GM12878 (cell line): Measurements from ENCODE around the gene SPRR5. TPM values are rescaled to one million over a fixed set of nuclear protein-coding genes. Genes with fewer than 3 reads are reported as not detected.

Source experiments
- ATAC-seq: fragments of 200-7000 bp; cut with Tn5 transposase; 3 replicates; pipeline ENCODE4 v1.9.1; 2020; ENCODE audit warnings: mild to moderate bottlenecking, moderate library complexity
- BruUV-seq: library from RNA; stranded (reverse); fragments of 400-500 nt; replicated peaks from 2 replicates; lab custom pipeline; 2021; lab: Mats Ljungman, UMichigan
- CTCF ChIA-PET: fragments of 300-600 bp; sonication (Branson Sonifier 250); formaldehyde crosslinking; extraction: SDS; loops from one replicate; lab custom pipeline; 2021; ENCODE audit warnings: inconsistent platforms; lab: Yijun Ruan, JAX
- POLR2A ChIA-PET: fragments of 350-600 bp; formaldehyde crosslinking; extraction: SDS; loops from one replicate; lab custom pipeline; 2021; ENCODE audit warnings: inconsistent platforms; lab: Charles Lee
- RAD21 ChIA-PET: fragments of 300-600 bp; sonication (Branson Sonifier 250); formaldehyde crosslinking; loops from one replicate; lab custom pipeline; 2023; ENCODE audit warnings: antibody characterized with exemption; ENCODE audit not compliant: unreplicated experiment; lab: Charles Lee
- SMC1A ChIA-PET: fragments of 300-600 bp; sonication (Branson Sonifier 250); formaldehyde crosslinking; loops from one replicate; lab custom pipeline; 2023; ENCODE audit not compliant: unreplicated experiment, uncharacterized antibody; lab: Charles Lee
- DNase-seq: peaks from one replicate; pipeline ENCODE4 v3.0.0-alpha.2; 2011; ENCODE audit warnings: low read depth, low spot score
- FAIRE-seq: peaks from 3 replicates; lab custom pipeline; 2011; peaks lifted over from hg19 to GRCh38; lab: Jason Lieb, UNC
- H2AFZ ChIP-seq: 2 replicates; pipeline ENCODE4 v1.6.0; 2011; ENCODE audit warnings: low read depth, low read length, control low read depth; ENCODE audit not compliant: control insufficient read depth
- H3K27ac ChIP-seq: 2 replicates; pipeline ENCODE4 v1.5.1; 2011; ENCODE audit warnings: control low read depth; ENCODE audit not compliant: control insufficient read depth, insufficient read depth
- H3K27me3 ChIP-seq, 2 experiments: replicated peaks in 1 of 2; 2 replicates each; pipeline versions ENCODE4 v1.6.0 to v1.6.1; 2011; ENCODE audit warnings: low read length in 1 of 2; ENCODE audit not compliant: control insufficient read depth in 2 of 2, insufficient read depth in 2 of 2
- H3K36me3 ChIP-seq, 2 experiments: 2 replicates each; pipeline ENCODE4 v1.5.1; 2011; ENCODE audit warnings: low read length in 1 of 2; ENCODE audit not compliant: control insufficient read depth in 2 of 2, insufficient read depth in 2 of 2
- H3K4me1 ChIP-seq: 2 replicates; pipeline ENCODE4 v1.6.1; 2011; ENCODE audit warnings: mild to moderate bottlenecking, low read length, moderate library complexity, mixed read lengths; ENCODE audit not compliant: control insufficient read depth, insufficient read depth
- H3K4me2 ChIP-seq: 2 replicates; pipeline ENCODE4 v1.6.0; 2011; ENCODE audit warnings: control low read depth; ENCODE audit not compliant: control insufficient read depth, insufficient read depth
- H3K4me3 ChIP-seq: fragments of 200-600 bp; sonication (generic); 2 replicates; pipeline ENCODE4 v1.5.1; 2016
- H3K79me2 ChIP-seq: 2 replicates; pipeline ENCODE4 v1.6.0; 2011; ENCODE audit warnings: low read length; ENCODE audit not compliant: control insufficient read depth, insufficient read depth
- H3K9ac ChIP-seq: 2 replicates; pipeline ENCODE4 v1.8.0; 2011; ENCODE audit warnings: low read length, control low read depth, mixed read lengths; ENCODE audit not compliant: control insufficient read depth, insufficient read depth
- H3K9me3 ChIP-seq: replicated peaks from 3 replicates; pipeline ENCODE4 v1.5.1; 2011; ENCODE audit warnings: mild to moderate bottlenecking, low read length; ENCODE audit not compliant: control insufficient read depth, insufficient read depth
- H4K20me1 ChIP-seq: 2 replicates; pipeline ENCODE4 v1.6.0; 2011; ENCODE audit not compliant: control insufficient read depth, insufficient read depth
- BACH1 ChIP-seq: fragments of 450-650 bp; IDR thresholded peaks from 2 replicates; pipeline ENCODE4 v1.6.1; 2017; ENCODE audit warnings: mild to moderate bottlenecking, borderline replicate concordance
- BHLHE40 ChIP-seq, 2 experiments: fragments of 450-650 bp in 1 of 2; IDR thresholded peaks; 2 replicates each; pipeline ENCODE4 v1.6.1; 2011 to 2017; ENCODE audit warnings: low read depth in 2 of 2, borderline replicate concordance in 1 of 2, improper control_type of control experiment in 1 of 2, low read length in 1 of 2, mild to moderate bottlenecking in 1 of 2
- CHD4 ChIP-seq: fragments of 200-600 bp; sonication (generic); IDR thresholded peaks from 2 replicates; pipeline ENCODE4 v1.6.1; 2016; ENCODE audit warnings: mild to moderate bottlenecking
- GABPA ChIP-seq: IDR thresholded peaks from 2 replicates; pipeline ENCODE4 v1.6.1; 2014; ENCODE audit warnings: antibody characterized with exemption, low read depth, mild to moderate bottlenecking, inconsistent platforms
- MYC ChIP-seq: IDR thresholded peaks from 2 replicates; pipeline ENCODE4 v1.6.1; 2011; ENCODE audit warnings: mild to moderate bottlenecking, low read length, moderate library complexity, inconsistent platforms; ENCODE audit not compliant: insufficient read depth, insufficient replicate concordance, insufficient read length, severe bottlenecking
- NFIC ChIP-seq: IDR thresholded peaks from 2 replicates; pipeline ENCODE4 v1.6.1; 2012; ENCODE audit warnings: low read depth, mild to moderate bottlenecking, inconsistent platforms, low read length, moderate library complexity
- NRF1 ChIP-seq: conservative IDR thresholded peaks from 2 replicates; pipeline ENCODE4 v1.6.1; 2011; ENCODE audit warnings: mild to moderate bottlenecking, low read depth, low read length, improper control_type of control experiment
- STAT3 ChIP-seq: IDR thresholded peaks from 2 replicates; pipeline ENCODE4 v1.6.1; 2011; ENCODE audit warnings: low read depth, low read length, improper control_type of control experiment
- YBX1 ChIP-seq: fragments of 450-650 bp; IDR thresholded peaks from 2 replicates; pipeline ENCODE4 v1.6.1; 2016; ENCODE audit warnings: antibody characterized with exemption
- ZNF207 ChIP-seq: fragments of 450-650 bp; IDR thresholded peaks from 2 replicates; pipeline ENCODE4 v1.6.1; 2014; ENCODE audit warnings: antibody characterized with exemption, mild to moderate bottlenecking, borderline replicate concordance
- ZNF24 ChIP-seq: fragments of 450-650 bp; IDR thresholded peaks from 2 replicates; pipeline ENCODE4 v1.6.1; 2017; ENCODE audit warnings: antibody characterized with exemption, mild to moderate bottlenecking
- WGBS: methylation state at CpG from one replicate; pipeline ENCODE4 v1.1.6; 2016; ENCODE audit warnings: low lambda C conversion rate; ENCODE audit not compliant: insufficient replicate concordance, insufficient coverage; ENCODE audit errors: missing lambda C conversion rate; 5-methylcytosine and 5-hydroxymethylcytosine counted together
- in situ Hi-C: fragments of 300-500 bp; cut with MboI; formaldehyde crosslinking; loops from 9 replicates; pipeline ENCODE4 v1.14.3; 2018; ENCODE audit warnings: mixed read lengths
- intact Hi-C: fragments of 100-400 bp; cut with micrococcal nuclease; formaldehyde crosslinking; loops from one replicate; pipeline ENCODE4 v1.14.2; 2022; ENCODE audit not compliant: unreplicated experiment
- polyA plus RNA-seq, 11 experiments: library from polyadenylated mRNA; depleted of rRNA in 4 of 11; unstranded in 6 of 11; stranded (reverse) in 5 of 11; fragments of >200 nt; fragmentation: Nextera tagmentation in 4 of 11; fragmentation: Illumina TruSeq in 1 of 11; extraction: Ambion mirVana in 4 of 11; extraction: Trizol in 1 of 11; gene quantifications; 1 replicate in 1 of 11; 2 replicates in 10 of 11; pipeline versions ENCODE4 v1.2.1 to v1.2.3, GENCODE V29; 2011 to 2016; ENCODE audit warnings: inconsistent platforms in 2 of 11, missing spikeins in 2 of 11, low read depth in 1 of 11
- total RNA-seq, 4 experiments: library from RNA; depleted of rRNA in 3 of 4; stranded (reverse); fragments of >200 nt in 3 of 4; fragmentation: Illumina TruSeq in 1 of 4; extraction: Trizol in 1 of 4; gene quantifications; 2 replicates each; pipeline versions ENCODE4 v1.2.1 to v1.2.3, GENCODE V29; 2013 to 2021
- TF ChIP-seq, protein P1 (sequence below): IDR thresholded peaks from 2 replicates; pipeline ENCODE4 v1.6.1; 2011; ENCODE audit warnings: borderline replicate concordance, low read depth, mild to moderate bottlenecking, moderate library complexity, low read length; ENCODE audit not compliant: insufficient read depth, poor library complexity, severe bottlenecking
- TF ChIP-seq, protein P2 (sequence below): fragments of 450-650 bp; formaldehyde crosslinking; IDR thresholded peaks from 2 replicates; pipeline ENCODE4 v1.4.0; 2020; ENCODE audit warnings: mild to moderate bottlenecking, moderate library complexity
- TF ChIP-seq, protein P3 (sequence below): fragments of 450-650 bp; IDR thresholded peaks from 2 replicates; pipeline ENCODE4 v1.6.1; 2018; ENCODE audit warnings: borderline replicate concordance, mild to moderate bottlenecking; ENCODE audit not compliant: partially characterized antibody

The SPRR5 gene
- total and polyA plus RNA-seq, 10 of the 15 experiments (the other 5 are each of a cell fraction or from before 2014, with no cell fraction given) = not detected

DNA sequence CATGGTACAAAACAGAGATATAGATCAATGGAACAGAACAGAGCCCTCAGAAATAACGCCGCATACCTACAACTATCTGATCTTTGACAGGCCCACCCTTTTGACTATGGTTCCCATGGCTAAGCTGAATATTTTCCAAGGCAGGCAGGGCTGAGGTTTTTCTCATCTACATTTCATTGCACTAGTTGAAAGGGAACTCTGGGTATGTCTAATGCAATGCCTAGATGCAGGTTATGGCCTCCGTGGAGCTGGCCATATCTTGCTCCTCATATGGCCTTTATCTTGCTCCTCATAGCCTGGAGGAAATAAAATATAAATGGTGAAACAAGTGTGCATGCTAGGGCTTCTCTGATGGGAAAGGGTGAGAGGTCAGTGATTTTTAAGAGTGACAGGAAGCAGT, 10.6 kb downstream of the SPRR5 start:
- WGBS = 25% methylated on average over 3 of the region's 3 CpGs
- H3K27me3 ChIP-seq = 0 out of 4 replicates have a peak, but pooled peaks cover 0 to 2% of the 10 kb centered on the region in 2 experiments
- H3K79me2 ChIP-seq = no peaks in the 10 kb centered on the region
- no TSS peak for BruUV-seq
- no peak overlapping the region for H3K9ac ChIP-seq
- H3K27ac ChIP-seq = no peak overlapping the region
- POLR2A ChIA-PET = no interaction called here
- in situ Hi-C loops (no loop called here), intact Hi-C loops (no loop called here)
- ATAC-seq (no peak), FAIRE-seq (no peak), DNase-seq (no peak)
- H3K4me1 ChIP-seq = no peaks in the 10 kb centered on the region
- SMC1A ChIA-PET = no interaction called here
- no peaks in the 10 kb centered on the region for H4K20me1 ChIP-seq
- H3K4me2 ChIP-seq = no peak overlapping the region
- H3K4me3 ChIP-seq = no peak overlapping the region
- no peak overlapping the region for H2AFZ ChIP-seq
- CTCF ChIA-PET = interaction anchor here (7.6 kb wide), 1 partner anchor 234 kb away, joined by 66 read pairs; no protein-coding TSS in a partner anchor
- no peaks in the 10 kb centered on the region for H3K9me3 ChIP-seq
- RAD21 ChIA-PET = no interaction called here
- no peaks in the 10 kb centered on the region for H3K36me3 ChIP-seq
- no peak for TF ChIP-seq NRF1
- TF ChIP-seq, protein P1, sequence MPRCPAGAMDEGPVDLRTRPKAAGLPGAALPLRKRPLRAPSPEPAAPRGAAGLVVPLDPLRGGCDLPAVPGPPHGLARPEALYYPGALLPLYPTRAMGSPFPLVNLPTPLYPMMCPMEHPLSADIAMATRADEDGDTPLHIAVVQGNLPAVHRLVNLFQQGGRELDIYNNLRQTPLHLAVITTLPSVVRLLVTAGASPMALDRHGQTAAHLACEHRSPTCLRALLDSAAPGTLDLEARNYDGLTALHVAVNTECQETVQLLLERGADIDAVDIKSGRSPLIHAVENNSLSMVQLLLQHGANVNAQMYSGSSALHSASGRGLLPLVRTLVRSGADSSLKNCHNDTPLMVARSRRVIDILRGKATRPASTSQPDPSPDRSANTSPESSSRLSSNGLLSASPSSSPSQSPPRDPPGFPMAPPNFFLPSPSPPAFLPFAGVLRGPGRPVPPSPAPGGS = no peak
- no peak for TF ChIP-seq MYC
- no peak for TF ChIP-seq NFIC
- no peak for TF ChIP-seq STAT3
- no peak for TF ChIP-seq YBX1
- TF ChIP-seq GABPA = no peak
- no peak for TF ChIP-seq BHLHE40 (IDR thresholded peaks at IDR 0.05; ENCODE audit: borderline replicate concordance in 1 of 2, low read depth in 2 of 2, low read length in 1 of 2)
- no peak for TF ChIP-seq BACH1
- TF ChIP-seq, protein P2, sequence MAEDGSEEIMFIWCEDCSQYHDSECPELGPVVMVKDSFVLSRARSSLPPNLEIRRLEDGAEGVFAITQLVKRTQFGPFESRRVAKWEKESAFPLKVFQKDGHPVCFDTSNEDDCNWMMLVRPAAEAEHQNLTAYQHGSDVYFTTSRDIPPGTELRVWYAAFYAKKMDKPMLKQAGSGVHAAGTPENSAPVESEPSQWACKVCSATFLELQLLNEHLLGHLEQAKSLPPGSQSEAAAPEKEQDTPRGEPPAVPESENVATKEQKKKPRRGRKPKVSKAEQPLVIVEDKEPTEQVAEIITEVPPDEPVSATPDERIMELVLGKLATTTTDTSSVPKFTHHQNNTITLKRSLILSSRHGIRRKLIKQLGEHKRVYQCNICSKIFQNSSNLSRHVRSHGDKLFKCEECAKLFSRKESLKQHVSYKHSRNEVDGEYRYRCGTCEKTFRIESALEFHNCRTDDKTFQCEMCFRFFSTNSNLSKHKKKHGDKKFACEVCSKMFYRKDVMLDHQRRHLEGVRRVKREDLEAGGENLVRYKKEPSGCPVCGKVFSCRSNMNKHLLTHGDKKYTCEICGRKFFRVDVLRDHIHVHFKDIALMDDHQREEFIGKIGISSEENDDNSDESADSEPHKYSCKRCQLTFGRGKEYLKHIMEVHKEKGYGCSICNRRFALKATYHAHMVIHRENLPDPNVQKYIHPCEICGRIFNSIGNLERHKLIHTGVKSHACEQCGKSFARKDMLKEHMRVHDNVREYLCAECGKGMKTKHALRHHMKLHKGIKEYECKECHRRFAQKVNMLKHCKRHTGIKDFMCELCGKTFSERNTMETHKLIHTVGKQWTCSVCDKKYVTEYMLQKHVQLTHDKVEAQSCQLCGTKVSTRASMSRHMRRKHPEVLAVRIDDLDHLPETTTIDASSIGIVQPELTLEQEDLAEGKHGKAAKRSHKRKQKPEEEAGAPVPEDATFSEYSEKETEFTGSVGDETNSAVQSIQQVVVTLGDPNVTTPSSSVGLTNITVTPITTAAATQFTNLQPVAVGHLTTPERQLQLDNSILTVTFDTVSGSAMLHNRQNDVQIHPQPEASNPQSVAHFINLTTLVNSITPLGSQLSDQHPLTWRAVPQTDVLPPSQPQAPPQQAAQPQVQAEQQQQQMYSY (CRISPR knock-in tag) = no peak
- no peak for TF ChIP-seq ZNF24
- no peak for TF ChIP-seq CHD4
- TF ChIP-seq ZNF207 = no peak
- TF ChIP-seq, protein P3, sequence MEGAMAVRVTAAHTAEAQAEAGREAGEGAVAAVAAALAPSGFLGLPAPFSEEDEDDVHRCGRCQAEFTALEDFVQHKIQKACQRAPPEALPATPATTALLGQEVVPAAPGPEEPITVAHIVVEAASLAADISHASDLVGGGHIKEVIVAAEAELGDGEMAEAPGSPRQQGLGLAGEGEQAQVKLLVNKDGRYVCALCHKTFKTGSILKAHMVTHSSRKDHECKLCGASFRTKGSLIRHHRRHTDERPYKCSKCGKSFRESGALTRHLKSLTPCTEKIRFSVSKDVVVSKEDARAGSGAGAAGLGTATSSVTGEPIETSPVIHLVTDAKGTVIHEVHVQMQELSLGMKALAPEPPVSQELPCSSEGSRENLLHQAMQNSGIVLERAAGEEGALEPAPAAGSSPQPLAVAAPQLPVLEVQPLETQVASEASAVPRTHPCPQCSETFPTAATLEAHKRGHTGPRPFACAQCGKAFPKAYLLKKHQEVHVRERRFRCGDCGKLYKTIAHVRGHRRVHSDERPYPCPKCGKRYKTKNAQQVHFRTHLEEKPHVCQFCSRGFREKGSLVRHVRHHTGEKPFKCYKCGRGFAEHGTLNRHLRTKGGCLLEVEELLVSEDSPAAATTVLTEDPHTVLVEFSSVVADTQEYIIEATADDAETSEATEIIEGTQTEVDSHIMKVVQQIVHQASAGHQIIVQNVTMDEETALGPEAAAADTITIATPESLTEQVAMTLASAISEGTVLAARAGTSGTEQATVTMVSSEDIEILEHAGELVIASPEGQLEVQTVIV = no peak
